A673 (cell line): ENCODE measurements around the gene RIPOR3. TPM values are rescaled to one million over a fixed set of nuclear protein-coding genes. Genes with fewer than 3 reads are reported as not detected.
"Not testable (repeated sequence)": the region's sequence is repeated elsewhere in the genome, so short reads cannot be mapped to it uniquely, and the experiment has no call there.

ENCODE experiments used
- BruUV-seq: library from RNA; stranded (reverse); fragments of 400-500 nt; replicated peaks from 2 replicates; lab custom pipeline; 2021; lab: Mats Ljungman, UMichigan
- CTCF ChIA-PET: fragments of 300-600 bp; sonication (Branson Sonifier 250); formaldehyde crosslinking; loops from one replicate; lab custom pipeline; 2022; ENCODE audit warnings: antibody characterized with exemption; lab: Charles Lee
- POLR2A ChIA-PET: fragments of 300-600 bp; sonication (Branson Sonifier 250); formaldehyde crosslinking; loops from one replicate; lab custom pipeline; 2022; ENCODE audit warnings: antibody characterized with exemption; ENCODE audit not compliant: low non-redundant PET; lab: Charles Lee
- DNase-seq: peaks from one replicate; pipeline ENCODE4 v3.0.0-alpha.2; 2015; ENCODE audit warnings: low spot score
- H3K27ac ChIP-seq: fragments of 200-600 bp; sonication (generic); 2 replicates; pipeline ENCODE4 v1.5.1; 2016; ENCODE audit warnings: mixed run types, low read depth, mild to moderate bottlenecking, mixed read lengths, antibody characterized with exemption, low read length; ENCODE audit not compliant: poor library complexity, severe bottlenecking
- H3K27me3 ChIP-seq: fragments of 200-600 bp; sonication (generic); replicated peaks from 2 replicates; pipeline ENCODE4 v1.6.1; 2017; ENCODE audit warnings: mixed run types, low read depth, mild to moderate bottlenecking, mixed read lengths, antibody characterized with exemption, low read length; ENCODE audit not compliant: insufficient read depth, poor library complexity
- H3K36me3 ChIP-seq: fragments of 200-600 bp; sonication (generic); 2 replicates; pipeline ENCODE4 v1.6.1; 2016; ENCODE audit warnings: mixed run types, mild to moderate bottlenecking, mixed read lengths, antibody characterized with exemption, low read length; ENCODE audit not compliant: insufficient read depth, poor library complexity, severe bottlenecking
- H3K4me1 ChIP-seq: fragments of 200-600 bp; sonication (generic); 2 replicates; pipeline ENCODE4 v1.6.1; 2017; ENCODE audit warnings: mixed run types, mild to moderate bottlenecking, mixed read lengths, antibody characterized with exemption, low read length; ENCODE audit not compliant: insufficient read depth, poor library complexity, severe bottlenecking
- H3K4me3 ChIP-seq: fragments of 200-600 bp; sonication (generic); 2 replicates; pipeline ENCODE4 v1.5.1; 2016; ENCODE audit warnings: low read depth, mixed run types, mild to moderate bottlenecking, mixed read lengths, low read length; ENCODE audit not compliant: poor library complexity, severe bottlenecking
- H3K9me3 ChIP-seq: fragments of 200-600 bp; sonication (generic); 2 replicates; pipeline ENCODE4 v1.6.1; 2016; ENCODE audit warnings: mixed run types, low read depth, mild to moderate bottlenecking, mixed read lengths, antibody characterized with exemption, low read length; ENCODE audit not compliant: poor library complexity, severe bottlenecking
- CTCF ChIP-seq: fragments of 300-800, 200-600 bp; sonication (generic); conservative IDR thresholded peaks from 2 replicates; pipeline ENCODE4 v1.5.1; 2017; ENCODE audit warnings: low read depth, mild to moderate bottlenecking, antibody characterized with exemption, low read length, moderate library complexity, mixed read lengths
- EZH2 ChIP-seq: fragments of 200-600 bp; sonication (generic); IDR thresholded peaks from 2 replicates; pipeline ENCODE4 v1.6.1; 2017; ENCODE audit warnings: borderline replicate concordance, low read depth, mild to moderate bottlenecking, mixed read lengths, antibody characterized with exemption, low read length; ENCODE audit not compliant: poor library complexity, severe bottlenecking
- intact Hi-C: fragments of 100-400 bp; cut with micrococcal nuclease; formaldehyde crosslinking; loops from one replicate; pipeline ENCODE4 v1.10.0; 2022; ENCODE audit not compliant: unreplicated experiment
- total RNA-seq: library from RNA; stranded (reverse); gene quantifications from 2 replicates; pipeline ENCODE4 v1.2.3, GENCODE V29; 2021

The RIPOR3 gene
- total RNA-seq, 1 experiment from 2014 or later = 19.1 TPM

- no TSS peak for BruUV-seq
- no peaks in the 10 kb centered on the region for H3K27me3 ChIP-seq
- TF ChIP-seq EZH2 (no peak), CTCF (no peak)
- no peak overlapping the region for H3K27ac ChIP-seq
- DNase-seq = no peak
- CTCF ChIA-PET = interaction anchor here (0.5 kb wide), 1 partner anchor 501 kb away, joined by 4 read pairs; no protein-coding TSS in a partner anchor
- H3K36me3 ChIP-seq = no peaks in the 10 kb centered on the region
- POLR2A ChIA-PET = no interaction called here
- peaks cover 13% of the 10 kb centered on the region for H3K4me1 ChIP-seq
- no peak overlapping the region for H3K4me3 ChIP-seq
- intact Hi-C loops = no loop called here
- H3K9me3 ChIP-seq = no peaks in the 10 kb centered on the region
These were observed 18.8 kb downstream of the RIPOR3 start for GRCh38 chr20:50672400-50673145.

DNA sequence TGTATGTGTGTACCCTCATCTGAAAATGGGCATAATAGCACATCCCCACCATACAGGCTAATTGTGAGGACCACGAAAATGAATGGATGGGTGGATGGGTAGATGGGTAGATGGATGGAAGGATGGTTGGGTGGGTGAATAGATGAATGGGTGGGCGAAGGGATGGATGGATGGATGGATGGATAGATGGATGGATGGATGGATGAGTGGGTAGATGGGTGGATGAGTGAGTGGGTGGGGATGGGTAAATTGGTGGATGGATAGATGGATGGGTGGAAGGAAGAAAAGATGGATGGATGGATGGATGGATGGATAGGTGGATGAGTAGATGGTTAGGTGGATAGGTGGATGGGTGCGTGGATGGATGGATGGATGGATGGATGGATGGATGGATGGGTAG, 19.7 kb downstream of the RIPOR3 start:
- no TSS peak for BruUV-seq
- no peak for DNase-seq
- ChIA-PET POLR2A (no interaction called here), CTCF (no interaction called here)
- TF ChIP-seq CTCF = no peak
- no peak for TF ChIP-seq EZH2
- Histone ChIP-seq H3K4me1 (peaks cover 13% of the 10 kb centered on the region), H3K4me3 (no peak overlapping the region), H3K27ac (no peak overlapping the region), H3K9me3 (no peaks in the 10 kb centered on the region), H3K36me3 (no peaks in the 10 kb centered on the region), H3K27me3 (no peaks in the 10 kb centered on the region)
- intact Hi-C loops = no loop called here

GRCh38 chr20:50671010-50671409, 20.3 kb downstream of the RIPOR3 start:
- H3K27ac ChIP-seq = not testable (repeated sequence)

More at GRCh38 chr20:50671010-50671409, 20.3 kb downstream of the RIPOR3 start:
- H3K4me3 ChIP-seq, DNase-seq, H3K36me3 ChIP-seq, H3K27me3 ChIP-seq, BruUV-seq, intact Hi-C loops, H3K9me3 ChIP-seq, POLR2A ChIA-PET, CTCF ChIA-PET: not testable (repeated sequence)
- H3K4me1 ChIP-seq = peaks cover 13% of the 10 kb centered on the region
